ENCODE results near the gene KDM2B. TPM values are rescaled to one million over a fixed set of nuclear protein-coding genes. Genes with fewer than 3 reads are reported as not detected.

Gene KDM2B
- total and polyA plus RNA-seq, 2 donors (not counting 3 experiments of a cell fraction or from before 2014, with no cell fraction given), result 26.8 to 37.3 TPM

DNA sequence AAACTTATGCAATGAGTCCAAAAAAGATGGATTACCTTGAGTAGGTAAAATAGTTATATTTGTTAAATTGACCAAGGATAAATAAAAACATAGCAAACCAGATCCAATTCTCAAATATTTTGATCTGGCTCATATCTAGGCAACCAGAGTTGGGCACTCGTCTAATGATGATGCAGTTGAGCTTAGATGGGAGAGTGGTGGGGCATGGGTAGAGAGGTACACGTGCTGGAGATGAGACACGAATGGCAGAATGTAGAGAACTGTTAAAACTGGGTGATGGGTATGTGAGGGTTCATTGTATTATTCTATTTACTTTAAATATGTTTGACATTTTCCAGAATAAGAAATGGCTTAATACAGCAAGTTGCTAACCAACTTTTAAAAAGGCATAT, 188.5 kb downstream of the KDM2B start:
- BruUV-seq (replicated peaks), result no TSS peak
- Histone ChIP-seq H3K9ac (replicated peaks; ENCODE audit: extremely low read depth, insufficient read depth, low read length) (no peak overlapping the region), H4K20me1 (replicated peaks; ENCODE audit: control insufficient read depth, extremely low read depth, insufficient read depth, low read length) (no peaks in the 10 kb centered on the region), H3K4me3 (replicated peaks in 1 of 3; ENCODE audit: insufficient read depth in 1 of 3, low read depth in 1 of 3, low read length in 3 of 3) (no peak overlapping the region), H3K27me3 (ENCODE audit: control insufficient read depth in 2 of 2, insufficient read depth in 2 of 2, low read length in 2 of 2) (no peaks in the 10 kb centered on the region), H3K9me1 (replicated peaks; ENCODE audit: control insufficient read depth, extremely low read depth, insufficient read depth, low read length) (no peaks in the 10 kb centered on the region), H3K4me1 (ENCODE audit: control insufficient read depth, extremely low read depth, insufficient read depth, low read length) (peaks cover 6% of the 10 kb centered on the region), H3K36me3 (ENCODE audit: control insufficient read depth in 2 of 2, extremely low read depth in 1 of 2, insufficient read depth in 2 of 2, low read length in 2 of 2) (no peaks in the 10 kb centered on the region), H3K27ac (ENCODE audit: insufficient read depth, low read depth, low read length) (no peak overlapping the region), H3K9me3 (replicated peaks; ENCODE audit: control insufficient read depth, insufficient read depth, low read length) (no peaks in the 10 kb centered on the region), H3K79me2 (ENCODE audit: control insufficient read depth, insufficient read depth, low read length) (no peaks in the 10 kb centered on the region), H2AFZ (ENCODE audit: low read depth, low read length) (no peak overlapping the region), H3K4me2 (ENCODE audit: insufficient read depth, low read length) (no peak overlapping the region)
- DNase-seq (ENCODE audit: low read depth, low spot score) (no peak), FAIRE-seq (no peak)
- dilution Hi-C loops (cut with MboI; ENCODE audit: extremely low pct_ligation_motif_present, low sequenced_read_pairs), result no loop called here
- POLR2A ChIA-PET, result interaction anchor here (1.3 kb wide), 1 partner anchor 8 kb away, joined by 5 read pairs; the partner anchor contains the start of gene RNF34
- TF ChIP-seq GATA2 (IDR thresholded peaks at IDR 0.05; ENCODE audit: insufficient read depth, insufficient read length, low read depth, low read length), result no peak
- TF ChIP-seq, protein P1, sequence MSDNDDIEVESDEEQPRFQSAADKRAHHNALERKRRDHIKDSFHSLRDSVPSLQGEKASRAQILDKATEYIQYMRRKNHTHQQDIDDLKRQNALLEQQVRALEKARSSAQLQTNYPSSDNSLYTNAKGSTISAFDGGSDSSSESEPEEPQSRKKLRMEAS (IDR thresholded peaks at IDR 0.05; ENCODE audit: insufficient read depth, insufficient read length), result no peak
- CTCF ChIA-PET, result interaction anchor here (0.8 to 2.1 kb wide), 2 partner anchors 8 to 28 kb away, joined by 3 to 7 read pairs; partner anchors contain the start of gene RNF34
- intact Hi-C loops (cut with micrococcal nuclease), result no loop called here

- FAIRE-seq (no peak), DNase-seq (ENCODE audit: low read depth, low spot score) (no peak)
- POLR2A ChIA-PET, result interaction anchor here (1.3 kb wide), 1 partner anchor 9 kb away, joined by 5 read pairs; the partner anchor contains the start of gene RNF34
- Histone ChIP-seq H3K27me3 (ENCODE audit: control insufficient read depth in 2 of 2, insufficient read depth in 2 of 2, low read length in 2 of 2) (no peaks in the 10 kb centered on the region), H3K79me2 (ENCODE audit: control insufficient read depth, insufficient read depth, low read length) (no peaks in the 10 kb centered on the region), H2AFZ (ENCODE audit: low read depth, low read length) (no peak overlapping the region), H3K36me3 (ENCODE audit: control insufficient read depth in 2 of 2, extremely low read depth in 1 of 2, insufficient read depth in 2 of 2, low read length in 2 of 2) (no peaks in the 10 kb centered on the region), H3K27ac (ENCODE audit: insufficient read depth, low read depth, low read length) (no peak overlapping the region), H3K4me2 (ENCODE audit: insufficient read depth, low read length) (no peak overlapping the region), H3K9me3 (replicated peaks; ENCODE audit: control insufficient read depth, insufficient read depth, low read length) (no peaks in the 10 kb centered on the region), H3K9ac (replicated peaks; ENCODE audit: extremely low read depth, insufficient read depth, low read length) (no peak overlapping the region), H4K20me1 (replicated peaks; ENCODE audit: control insufficient read depth, extremely low read depth, insufficient read depth, low read length) (no peaks in the 10 kb centered on the region), H3K4me1 (ENCODE audit: control insufficient read depth, extremely low read depth, insufficient read depth, low read length) (peaks cover 6% of the 10 kb centered on the region), H3K4me3 (replicated peaks in 1 of 3; ENCODE audit: insufficient read depth in 1 of 3, low read depth in 1 of 3, low read length in 3 of 3) (no peak overlapping the region), H3K9me1 (replicated peaks; ENCODE audit: control insufficient read depth, extremely low read depth, insufficient read depth, low read length) (no peaks in the 10 kb centered on the region)
- TF ChIP-seq GATA2 (IDR thresholded peaks at IDR 0.05; ENCODE audit: insufficient read depth, insufficient read length, low read depth, low read length) (no peak), JUN (IDR thresholded peaks at IDR 0.05; ENCODE audit: borderline replicate concordance, insufficient read depth, insufficient read length, low read depth) (no peak), FOS (IDR thresholded peaks at IDR 0.05; ENCODE audit: borderline replicate concordance, insufficient read depth, low read length) (no peak), MYC (IDR thresholded peaks at IDR 0.05; ENCODE audit: low read depth, low read length) (no peak), POLR2AphosphoS5 (IDR thresholded peaks at IDR 0.05; ENCODE audit: insufficient read depth, low read depth, low read length) (no peak), EZH2 (IDR thresholded peaks at IDR 0.05; ENCODE audit: borderline replicate concordance, low read depth, low read length, severe bottlenecking) (no peak), CTCF (IDR thresholded peaks at IDR 0.05; ENCODE audit: extremely low read depth in 1 of 2, insufficient read depth in 1 of 2, low read depth in 1 of 2, low read length in 2 of 2) (no peak), POLR2A (IDR thresholded peaks at IDR 0.05; ENCODE audit: low read depth, low read length) (no peak)
- TF ChIP-seq, protein P1 (IDR thresholded peaks at IDR 0.05; ENCODE audit: insufficient read depth, insufficient read length), result no peak
- CTCF ChIA-PET, result interaction anchor here (0.8 to 2.1 kb wide), 2 partner anchors 8 to 28 kb away, joined by 3 to 7 read pairs; partner anchors contain the start of gene RNF34
- intact Hi-C loops (cut with micrococcal nuclease) (no loop called here), dilution Hi-C loops (cut with MboI; ENCODE audit: extremely low pct_ligation_motif_present, low sequenced_read_pairs) (no loop called here)
- no TSS peak for BruUV-seq (replicated peaks)
These were observed 189.1 kb downstream of the KDM2B start for GRCh38 chr12:121391619-121392324.
